Measurements from ENCODE around the gene LYPD4.
A peak's percentile ranks its signal among the peaks of the same experiment; 100 is the strongest.

The LYPD4 gene

GRCh38 chr19:41849067-41849466 lies 4.6 kb upstream of the LYPD4 start:
- DNase-seq, result no peak

DNA sequence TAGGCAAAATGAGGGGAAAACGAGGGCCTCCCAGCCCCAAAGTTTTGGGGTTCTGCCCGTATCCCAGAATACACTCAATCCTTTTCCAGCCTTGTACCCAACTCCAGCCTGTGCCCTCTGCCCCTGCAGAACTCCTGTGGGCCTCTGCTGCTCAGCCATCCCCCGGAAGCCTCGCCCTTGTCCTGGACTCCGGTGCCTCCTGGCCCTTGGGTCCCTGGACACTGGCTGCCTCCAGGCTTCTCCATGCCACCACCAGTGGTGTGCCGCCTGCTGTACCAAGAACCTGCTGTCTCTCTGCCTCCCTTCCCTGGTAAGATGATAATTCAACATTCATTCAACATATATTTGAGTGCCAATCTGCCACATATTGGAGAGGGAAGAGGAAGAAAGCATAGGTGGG lies 4.2 kb upstream of the LYPD4 start:
- DNase-seq, result no peak

DNA sequence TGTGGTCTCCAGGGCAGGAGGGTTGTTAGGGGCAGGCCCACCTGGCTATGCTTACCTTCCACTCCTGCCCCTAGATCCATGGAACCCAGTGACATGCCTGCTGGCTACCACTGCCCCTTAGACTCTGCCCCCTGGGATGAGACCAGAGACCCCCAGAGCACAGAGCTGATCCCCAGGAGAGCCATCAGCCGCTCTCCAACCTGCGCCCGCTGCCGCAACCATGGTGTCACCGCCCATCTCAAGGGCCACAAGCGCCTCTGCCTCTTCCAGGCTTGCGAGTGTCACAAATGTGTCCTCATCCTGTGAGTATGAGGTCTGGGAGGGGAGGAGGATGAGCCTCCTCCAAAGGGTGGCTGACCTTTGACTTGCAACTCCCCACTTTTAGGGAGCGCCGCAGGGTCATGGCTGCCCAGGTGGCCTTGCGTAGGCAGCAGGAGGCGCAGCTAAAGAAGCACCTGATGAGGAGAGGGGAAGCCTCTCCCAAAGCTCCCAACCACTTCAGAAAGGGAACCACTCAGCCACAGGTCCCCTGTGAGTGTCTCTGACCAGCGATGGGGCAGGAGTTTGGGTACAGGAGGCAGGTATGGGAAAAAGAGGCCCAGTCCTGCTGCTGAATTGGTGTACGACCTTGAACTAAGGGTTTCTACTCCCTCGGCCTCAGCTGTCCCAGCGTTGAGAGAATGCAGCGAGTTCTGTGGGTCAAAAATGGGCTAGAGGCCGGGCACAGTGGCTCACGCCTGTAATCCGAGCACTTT lies 3.0 kb upstream of the LYPD4 start:
- DNase-seq, result no peak

GRCh38 chr19:41845051-41845590 lies 638 bp upstream of the LYPD4 start:
- no peak for DNase-seq

DNA sequence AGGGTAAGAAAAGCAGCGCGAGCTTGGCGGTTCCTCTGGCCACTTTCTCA lies 343 bp upstream of the LYPD4 start, which contains the start of gene DMRTC2:
Gene DMRTC2 (plus strand): TSS at position 42 of the 50 bp plus-strand sequence. CDS start 2,387 bp downstream, outside the sequence.
- no peak for DNase-seq

GRCh38 chr19:41843371-41843770 lies 1.1 kb downstream of the LYPD4 start:
- DNase-seq, result no peak

DNA sequence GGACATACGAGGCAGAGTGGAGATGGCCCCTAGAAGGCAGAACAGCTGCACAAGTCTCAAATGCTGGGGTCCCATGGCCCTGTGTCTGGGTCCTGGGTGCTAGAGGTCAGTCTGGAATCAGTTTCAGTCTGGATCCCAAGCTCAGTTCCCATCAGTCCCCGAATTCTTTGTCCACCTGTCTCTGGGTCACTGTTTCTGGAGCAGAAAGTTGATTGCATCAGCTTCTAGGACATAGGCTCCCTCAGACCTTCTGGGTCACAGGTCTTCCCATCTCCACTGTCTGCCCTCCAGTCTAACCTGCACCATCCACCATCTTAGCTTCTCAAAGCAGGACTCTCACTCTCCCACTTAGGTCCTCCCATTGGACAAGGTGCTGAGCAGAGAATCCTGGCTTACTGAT lies 5.3 kb downstream of the LYPD4 start:
- DNase-seq, result no peak

GRCh38 chr19:41837981-41838708 lies 6.3 kb downstream of the LYPD4 start:
- no peak for DNase-seq

GRCh38 chr19:41821003-41821735 lies 23.3 kb downstream of the LYPD4 start:
- peak; percentile 58 to 80 for DNase-seq

DNA sequence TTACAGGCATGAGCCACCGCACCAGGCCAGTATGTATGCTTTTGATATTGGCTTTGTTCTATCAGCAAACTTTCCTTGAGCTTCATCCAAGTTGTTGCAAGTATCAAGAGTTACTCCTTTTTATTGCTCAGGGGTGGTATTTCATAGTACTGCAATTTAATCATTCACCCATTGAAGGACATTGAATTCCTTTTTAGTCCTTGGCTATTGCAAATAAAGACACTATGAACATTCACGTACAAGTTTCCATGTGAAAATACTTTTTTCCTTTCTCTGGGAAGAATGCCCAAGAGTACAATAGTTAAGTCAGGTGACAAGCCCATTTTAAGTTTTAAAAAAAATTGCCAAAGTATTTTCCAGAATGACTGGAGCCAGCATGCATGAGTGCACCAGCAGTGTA lies 27.7 kb downstream of the LYPD4 start:
- DNase-seq, result no peak

DNA sequence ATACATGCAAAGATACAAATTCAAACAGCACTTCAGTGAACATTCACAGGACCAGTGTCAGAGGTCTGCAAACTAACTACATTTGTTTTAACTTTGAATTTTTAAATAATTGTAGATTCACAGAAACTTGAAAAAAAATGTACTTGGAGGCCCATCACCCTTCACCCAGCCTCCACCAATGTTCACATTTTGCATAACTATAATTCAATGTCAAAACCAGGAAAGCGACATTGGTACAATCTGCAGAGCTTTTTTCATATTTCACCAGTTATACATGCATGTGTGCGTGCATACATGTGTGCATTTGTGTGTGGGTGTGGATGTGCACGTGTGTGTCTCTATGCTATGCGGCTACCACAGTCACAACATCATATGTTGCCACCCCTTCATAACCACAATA lies 29.2 kb downstream of the LYPD4 start:
- no peak for DNase-seq

DNA sequence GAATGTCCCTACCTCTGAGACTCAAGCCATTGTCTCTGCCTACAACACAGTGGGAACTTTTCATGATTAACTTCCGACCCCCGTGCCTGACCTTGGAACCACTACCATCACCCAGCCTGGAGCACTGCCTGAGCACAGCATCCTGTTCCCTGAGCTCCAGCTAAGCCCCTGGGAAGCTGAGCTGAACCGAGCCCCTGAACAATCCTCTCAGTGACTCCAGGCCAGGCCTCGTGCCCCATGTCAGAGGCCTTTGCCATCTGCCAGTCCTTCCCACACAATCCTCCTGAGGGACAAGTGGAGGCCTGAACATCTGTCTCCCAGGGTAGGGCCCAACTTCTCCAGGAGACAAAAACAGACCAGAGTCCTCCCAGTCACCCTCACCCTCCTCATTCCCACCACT lies 30.6 kb downstream of the LYPD4 start:
- DNase-seq, result no peak

- no peak for DNase-seq
Measured at GRCh38 chr19:41811981-41812380, 32.5 kb downstream of the LYPD4 start.

GRCh38 chr19:41811036-41811435 lies 33.4 kb downstream of the LYPD4 start:
- DNase-seq, result no peak

- DNase-seq, result no peak
Measured at GRCh38 chr19:41810301-41810700, 34.2 kb downstream of the LYPD4 start.

GRCh38 chr19:41808663-41809566 lies 35.6 kb downstream of the LYPD4 start:
- DNase-seq, result no peak

DNA sequence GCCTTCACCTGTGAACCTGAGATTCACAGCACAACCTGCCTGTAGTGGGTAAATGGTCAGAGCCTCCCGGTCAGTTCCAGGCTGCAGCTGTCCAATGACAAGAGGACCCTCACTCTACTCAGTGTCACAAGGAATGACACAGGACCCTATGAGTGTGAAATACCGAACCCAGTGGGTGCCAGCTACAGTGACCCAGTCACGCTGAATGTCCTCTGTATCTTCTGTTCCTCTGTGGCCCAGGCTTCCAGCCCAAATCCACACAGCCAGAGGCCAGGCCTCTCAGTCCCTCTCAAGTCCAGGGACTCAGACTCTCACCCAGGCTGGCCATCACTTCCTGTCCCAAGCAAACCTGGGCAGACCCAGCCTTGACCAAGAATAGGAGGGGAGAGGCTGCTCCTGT lies 37.3 kb downstream of the LYPD4 start:
- DNase-seq, result no peak

DNA sequence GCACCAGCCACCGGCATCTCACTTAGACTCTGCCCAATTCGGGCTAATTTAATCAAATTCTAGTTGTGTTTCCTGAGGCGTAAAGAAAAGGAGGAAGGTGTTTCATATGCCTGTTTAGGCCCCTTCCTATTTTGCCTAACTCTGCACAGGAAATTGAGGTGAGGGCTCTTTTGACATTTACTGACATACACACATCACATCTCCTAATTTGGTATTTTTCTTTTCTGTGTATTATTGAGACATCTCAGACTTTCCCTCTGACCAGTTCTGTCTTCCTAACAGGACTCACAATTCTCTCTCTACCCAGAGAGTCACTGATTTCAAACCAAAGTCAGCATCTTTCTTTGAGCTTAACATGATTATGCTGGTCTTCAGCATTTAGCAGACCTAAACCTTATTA lies 40.1 kb downstream of the LYPD4 start:
- DNase-seq, result no peak

GRCh38 chr19:41802770-41803169 lies 41.7 kb downstream of the LYPD4 start:
- no peak for DNase-seq

DNA sequence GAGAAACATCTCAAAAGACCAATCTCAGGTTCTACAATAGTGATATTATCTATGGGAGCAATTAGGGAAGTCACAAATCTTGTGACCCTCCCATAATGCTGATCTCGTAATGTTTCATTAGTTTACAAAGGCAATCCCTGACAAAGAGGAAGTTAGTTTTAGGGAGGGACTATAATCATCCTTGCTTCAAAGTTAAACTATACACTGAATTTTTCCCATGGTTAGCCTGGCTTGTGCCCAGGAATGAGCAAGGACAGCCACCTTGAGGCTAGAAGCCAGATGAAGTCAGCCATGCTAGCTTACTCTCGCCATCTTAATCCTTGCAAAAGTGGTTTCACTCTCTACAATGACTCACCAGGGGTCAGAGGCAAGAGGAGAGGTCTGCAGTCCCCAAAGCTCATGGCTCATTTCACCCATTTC lies 42.7 kb downstream of the LYPD4 start:
- DNase-seq, result no peak

DNA sequence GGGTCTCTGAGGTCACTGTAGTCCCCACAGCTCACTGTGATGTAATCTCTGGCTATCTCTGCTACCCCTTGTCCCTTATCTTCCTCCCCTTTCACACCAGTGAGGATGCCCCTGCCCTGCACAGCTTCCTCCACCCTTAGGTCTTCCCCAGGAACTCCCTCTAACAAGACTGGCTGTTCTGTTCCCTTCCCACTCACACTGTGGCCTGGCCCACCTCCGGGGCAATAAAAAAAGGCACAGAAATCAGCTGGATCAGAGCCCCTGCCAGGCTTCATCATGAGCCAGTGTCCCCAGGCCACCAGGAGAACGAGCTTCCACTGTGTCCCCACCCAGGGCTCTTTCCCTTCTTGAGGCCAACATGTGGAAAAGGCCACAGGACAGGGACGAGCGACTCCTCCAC lies 43.5 kb downstream of the LYPD4 start:
- DNase-seq, result no peak

DNA sequence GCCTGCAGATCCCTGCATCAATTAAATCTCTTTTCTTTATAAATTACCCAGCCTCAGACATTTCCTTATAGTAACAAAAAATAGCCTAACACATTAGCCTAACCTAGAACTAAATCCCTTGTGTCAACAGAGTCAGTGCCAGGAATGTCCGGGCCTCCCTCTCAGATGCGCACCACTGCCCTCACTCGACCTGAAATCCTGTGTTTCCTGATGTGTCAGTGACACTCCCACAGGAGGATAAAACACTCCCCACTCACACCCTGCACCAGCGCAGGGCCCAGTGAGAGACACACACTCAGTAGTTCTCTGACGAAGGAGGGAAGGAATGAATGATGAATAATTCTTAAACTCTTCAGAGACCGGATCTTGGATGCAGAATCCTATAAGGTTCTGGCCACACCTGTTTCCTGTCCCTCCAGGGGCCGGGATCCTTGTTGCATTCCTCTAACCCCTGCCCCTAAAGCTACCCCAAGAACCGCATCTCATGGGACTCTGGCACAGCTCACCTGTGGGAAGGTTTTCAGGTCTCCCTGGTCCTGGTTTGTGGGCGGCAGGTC lies 45.0 kb downstream of the LYPD4 start:
- DNase-seq, result no peak

DNA sequence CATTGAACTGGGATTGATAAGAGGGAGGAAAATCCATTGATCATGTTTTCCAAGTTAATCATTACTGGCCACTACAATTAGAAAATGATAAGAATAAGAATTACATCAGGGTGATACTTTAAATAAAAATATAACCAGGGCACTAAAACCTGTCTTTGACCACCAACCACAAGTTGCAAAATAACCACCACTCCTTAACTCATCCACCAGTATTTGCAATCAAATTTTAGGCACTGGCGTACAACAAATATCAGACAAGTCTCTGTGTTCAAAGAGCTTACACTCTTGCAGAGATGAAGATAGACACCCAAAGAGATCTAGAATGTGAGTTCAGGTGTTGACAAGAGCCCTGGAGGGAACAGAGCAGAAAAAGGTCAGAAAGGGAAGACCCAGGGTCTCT lies 47.6 kb downstream of the LYPD4 start:
- DNase-seq, result no peak

Measured in NCI-H526 (cell line).